CD4-positive, alpha-beta T cell treated with Interleukin-6 for 4 hours (primary cell): Measurements from ENCODE around the gene RBMY1D.
"Not testable (repeated sequence)": the region's sequence is repeated elsewhere in the genome, so short reads cannot be mapped to it uniquely, and the experiment has no call there.

Source experiments
- DNase-seq: peaks from one replicate; pipeline ENCODE4 v3.0.0-alpha.2; 2020; ENCODE audit warnings: mixed read lengths

Gene RBMY1D

GRCh38 chrY:21894426-21894825, at the start of gene RBMY1D:
Gene RBMY1D (minus strand): TSS chrY:21894526. CDS start chrY:21892513, 2,013 bp downstream.
- DNase-seq, result not testable (repeated sequence)

- not testable (repeated sequence) for DNase-seq
Measured at GRCh38 chrY:21917932-21918331, 23.6 kb upstream of the RBMY1D start, which contains the start of gene RBMY1E. Gene RBMY1E (minus strand): TSS chrY:21918032. CDS start chrY:21916054, 1,978 bp downstream.

- DNase-seq, result not testable (repeated sequence)
Measured at GRCh38 chrY:21869407-21870076, 24.8 kb downstream of the RBMY1D start.

GRCh38 chrY:21845481-21845880, 48.8 kb downstream of the RBMY1D start:
- DNase-seq, result no peak

GRCh38 chrY:21842090-21842489, 52.2 kb downstream of the RBMY1D start:
- DNase-seq, result no peak

- DNase-seq, result no peak
Measured at GRCh38 chrY:21839489-21839888, 54.8 kb downstream of the RBMY1D start.

- no peak for DNase-seq
Measured at GRCh38 chrY:21836343-21836742, 58.0 kb downstream of the RBMY1D start.

GRCh38 chrY:21835052-21835451, 59.3 kb downstream of the RBMY1D start:
- DNase-seq, result no peak
